ENCODE results near the gene OFD1. TPM values are rescaled to one million over a fixed set of nuclear protein-coding genes. Genes with fewer than 3 reads are reported as not detected.

The OFD1 gene
- total RNA-seq, 1 donor from 2014 or later = 65.4 TPM

DNA sequence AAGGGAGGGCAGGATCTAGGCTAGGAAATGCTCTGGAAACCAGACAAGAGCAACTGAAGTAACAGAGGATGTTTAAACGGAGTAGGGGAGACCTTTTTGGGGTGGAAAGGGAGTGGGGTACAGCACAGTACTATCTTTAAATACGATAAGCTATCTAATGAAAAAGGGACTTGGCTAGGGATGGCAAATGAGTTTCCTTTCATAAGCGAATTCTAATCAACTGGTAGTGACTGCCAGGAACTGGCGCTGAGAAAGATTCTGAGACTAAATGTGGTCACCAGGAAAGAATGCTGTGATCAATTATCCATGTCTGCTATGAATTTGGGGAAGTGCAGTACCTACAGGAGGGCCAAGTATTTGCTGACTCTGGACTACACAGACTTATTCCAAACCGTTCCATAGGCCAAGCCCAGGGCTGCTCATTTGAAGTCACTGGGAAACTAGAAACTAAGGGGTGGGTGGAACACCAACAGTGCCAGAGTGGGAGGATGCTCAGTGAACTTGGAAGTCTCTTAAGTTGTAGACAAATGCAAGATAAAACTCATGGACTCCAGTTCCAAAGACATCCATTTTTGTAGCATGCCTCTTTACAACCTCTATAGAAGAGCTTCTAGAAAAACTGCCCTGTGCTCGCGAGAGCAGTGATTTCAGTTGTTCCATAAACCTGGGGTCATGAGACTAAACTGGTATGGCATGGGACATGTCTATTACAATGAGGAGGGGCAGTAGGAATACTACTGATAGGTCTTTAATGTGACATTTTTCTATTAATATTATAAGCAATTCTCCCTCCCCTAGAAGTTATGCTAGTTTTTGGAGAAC lies 2.1 kb upstream of the OFD1 start:
- Mint-ChIP-seq H3K27me3 (no peaks in the 10 kb centered on the region), H3K9me3 (ENCODE audit: low read depth) (peaks cover 26% of the 10 kb centered on the region), H3K36me3 (ENCODE audit: insufficient read depth) (peaks cover 36% of the 10 kb centered on the region), H3K4me3 (ENCODE audit: low read depth) (peak overlapping the region; percentile 27), H3K27ac (peak overlapping the region; percentile 58), H3K4me1 (ENCODE audit: low read depth) (peaks cover 24% of the 10 kb centered on the region)
- TF ChIP-seq, protein P1, sequence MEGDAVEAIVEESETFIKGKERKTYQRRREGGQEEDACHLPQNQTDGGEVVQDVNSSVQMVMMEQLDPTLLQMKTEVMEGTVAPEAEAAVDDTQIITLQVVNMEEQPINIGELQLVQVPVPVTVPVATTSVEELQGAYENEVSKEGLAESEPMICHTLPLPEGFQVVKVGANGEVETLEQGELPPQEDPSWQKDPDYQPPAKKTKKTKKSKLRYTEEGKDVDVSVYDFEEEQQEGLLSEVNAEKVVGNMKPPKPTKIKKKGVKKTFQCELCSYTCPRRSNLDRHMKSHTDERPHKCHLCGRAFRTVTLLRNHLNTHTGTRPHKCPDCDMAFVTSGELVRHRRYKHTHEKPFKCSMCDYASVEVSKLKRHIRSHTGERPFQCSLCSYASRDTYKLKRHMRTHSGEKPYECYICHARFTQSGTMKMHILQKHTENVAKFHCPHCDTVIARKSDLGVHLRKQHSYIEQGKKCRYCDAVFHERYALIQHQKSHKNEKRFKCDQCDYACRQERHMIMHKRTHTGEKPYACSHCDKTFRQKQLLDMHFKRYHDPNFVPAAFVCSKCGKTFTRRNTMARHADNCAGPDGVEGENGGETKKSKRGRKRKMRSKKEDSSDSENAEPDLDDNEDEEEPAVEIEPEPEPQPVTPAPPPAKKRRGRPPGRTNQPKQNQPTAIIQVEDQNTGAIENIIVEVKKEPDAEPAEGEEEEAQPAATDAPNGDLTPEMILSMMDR (IDR thresholded peaks at IDR 0.05; ENCODE audit: unreplicated experiment) = no peak
- no peak for DNase-seq (ENCODE audit: low spot score, unreplicated experiment)

DNA sequence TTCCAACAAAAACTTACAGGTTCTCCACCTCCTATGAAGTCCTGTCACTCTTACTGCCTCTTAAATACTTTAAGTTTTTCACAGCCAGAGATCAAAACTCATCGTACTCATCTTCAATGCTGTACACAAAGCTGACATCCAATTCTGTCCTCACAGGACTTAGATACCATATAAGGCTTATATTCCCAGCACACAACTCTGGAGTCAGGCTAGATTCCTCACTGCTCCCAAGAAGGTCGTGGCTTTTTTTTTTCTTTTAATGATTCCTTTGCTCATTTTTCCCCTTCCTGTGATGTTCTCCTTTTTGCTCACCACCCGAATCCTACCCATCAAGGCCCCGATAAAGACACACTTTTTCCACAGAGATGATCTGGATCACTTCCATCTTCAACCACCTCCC lies 1.0 kb upstream of the OFD1 start:
- Mint-ChIP-seq H3K27me3 (no peaks in the 10 kb centered on the region), H3K4me3 (ENCODE audit: low read depth) (peak overlapping the region; percentile 90), H3K36me3 (ENCODE audit: insufficient read depth) (peaks cover 26% of the 10 kb centered on the region), H3K4me1 (ENCODE audit: low read depth) (peaks cover 24% of the 10 kb centered on the region), H3K27ac (peak overlapping the region; percentile 100), H3K9me3 (ENCODE audit: low read depth) (peaks cover 16% of the 10 kb centered on the region)
- TF ChIP-seq, protein P1 (IDR thresholded peaks at IDR 0.05; ENCODE audit: unreplicated experiment) = no peak
- no peak for DNase-seq (ENCODE audit: low spot score, unreplicated experiment)

DNA sequence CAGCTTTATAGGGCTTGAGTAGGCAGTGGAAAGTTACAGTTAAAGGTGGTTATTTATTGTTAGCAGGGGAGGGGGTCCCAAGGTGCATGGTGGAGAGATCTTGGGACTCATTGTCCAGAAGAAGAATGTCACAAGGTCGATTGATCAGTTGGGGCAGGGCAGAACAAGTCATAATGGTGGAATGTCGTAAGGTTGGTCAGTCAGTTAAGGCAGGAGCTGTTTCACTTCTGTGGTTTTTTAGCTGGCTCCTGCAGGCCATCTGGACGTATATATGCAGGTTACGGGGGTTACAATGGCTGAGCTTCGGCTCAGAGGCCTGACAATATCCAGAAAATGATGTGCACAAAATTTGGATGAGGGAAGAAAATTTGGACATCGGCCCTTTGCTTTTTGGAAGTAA lies 7.1 kb downstream of the OFD1 start:
- peaks cover 15% of the 10 kb centered on the region for H3K36me3 Mint-ChIP-seq (ENCODE audit: insufficient read depth)
- H3K9me3 Mint-ChIP-seq (ENCODE audit: low read depth) = peaks cover 8% of the 10 kb centered on the region
- TF ChIP-seq, protein P1 (IDR thresholded peaks at IDR 0.05; ENCODE audit: unreplicated experiment) = no peak
- H3K4me1 Mint-ChIP-seq (ENCODE audit: low read depth) = peaks cover 6% of the 10 kb centered on the region
- H3K4me3 Mint-ChIP-seq (ENCODE audit: low read depth) = no peak overlapping the region
- H3K27me3 Mint-ChIP-seq = no peaks in the 10 kb centered on the region
- no peak for DNase-seq (ENCODE audit: low spot score, unreplicated experiment)
- peak overlapping the region; percentile 87 for H3K27ac Mint-ChIP-seq

GRCh38 chrX:13742397-13743176 lies 8.0 kb downstream of the OFD1 start:
- no peak for DNase-seq (ENCODE audit: low spot score, unreplicated experiment)
- Mint-ChIP-seq H3K4me1 (ENCODE audit: low read depth) (peaks cover 6% of the 10 kb centered on the region), H3K27me3 (no peaks in the 10 kb centered on the region), H3K9me3 (ENCODE audit: low read depth) (peaks cover 11% of the 10 kb centered on the region), H3K4me3 (ENCODE audit: low read depth) (no peak overlapping the region), H3K27ac (peak overlapping the region; percentile 87), H3K36me3 (ENCODE audit: insufficient read depth) (peaks cover 13% of the 10 kb centered on the region)
- TF ChIP-seq, protein P1 (IDR thresholded peaks at IDR 0.05; ENCODE audit: unreplicated experiment) = no peak

- Mint-ChIP-seq H3K27me3 (no peaks in the 10 kb centered on the region), H3K4me3 (ENCODE audit: low read depth) (no peak overlapping the region), H3K9me3 (ENCODE audit: low read depth) (peaks cover 7% of the 10 kb centered on the region), H3K36me3 (ENCODE audit: insufficient read depth) (peaks cover 17% of the 10 kb centered on the region), H3K4me1 (ENCODE audit: low read depth) (peaks cover 1% of the 10 kb centered on the region), H3K27ac (no peak overlapping the region)
- TF ChIP-seq, protein P1 (IDR thresholded peaks at IDR 0.05; ENCODE audit: unreplicated experiment) = peak; percentile 39
- no peak for DNase-seq (ENCODE audit: low spot score, unreplicated experiment)
Observed at GRCh38 chrX:13747836-13748235, 13.3 kb downstream of the OFD1 start.

All from progenitor cell of endocrine pancreas (in vitro differentiated cells).